ENCODE results near the gene FNIP1.

GRCh38 chr5:131644822-131645221 is 152.0 kb downstream of the FNIP1 start:
- TF ChIP-seq POLR2AphosphoS5 (IDR thresholded peaks at IDR 0.05; ENCODE audit: insufficient read depth in 1 of 2, low read depth in 1 of 2) = no peak
- no peak for TF ChIP-seq POLR2A (IDR thresholded peaks at IDR 0.05)

All from vagina (tissue), 2 donors.